ENCODE data around the gene IL1RAPL1.
"Not testable (repeated sequence)": the region's sequence is repeated elsewhere in the genome, so short reads cannot be mapped to it uniquely, and the experiment has no call there.

Gene IL1RAPL1

DNA sequence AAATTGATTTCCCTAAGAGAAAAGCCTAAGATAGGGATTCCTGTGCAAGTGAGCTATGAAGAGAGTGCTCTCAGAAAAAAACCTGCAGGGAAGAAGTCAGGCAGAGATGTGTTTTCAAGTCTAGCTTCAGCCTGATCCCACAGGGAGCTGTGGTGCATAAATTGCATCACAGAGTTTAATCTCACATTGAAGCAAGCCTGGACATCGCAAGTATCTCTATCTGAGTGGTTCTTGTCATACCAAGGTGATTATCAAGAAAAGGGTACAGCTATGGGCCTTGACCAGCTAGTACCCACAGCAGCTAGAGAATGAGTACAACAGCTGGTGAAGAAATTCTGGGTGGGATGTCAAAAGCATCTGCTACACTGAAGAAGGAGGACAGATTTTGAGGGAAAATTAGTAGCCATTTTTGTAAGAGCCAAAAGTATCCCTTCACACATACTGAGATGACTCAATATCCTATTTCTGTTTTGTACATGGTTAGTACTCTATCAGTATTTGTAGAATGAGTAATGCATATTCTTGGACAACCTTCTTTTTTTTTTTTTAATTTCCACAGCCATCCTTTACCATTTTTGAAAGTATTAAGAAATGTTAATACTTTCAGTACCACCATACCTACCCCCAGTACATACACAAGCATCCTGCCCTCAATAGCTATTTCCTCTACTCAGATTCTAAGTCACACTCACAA, 708.9 kb downstream of the IL1RAPL1 start:
- DNase-seq = no peak

DNA sequence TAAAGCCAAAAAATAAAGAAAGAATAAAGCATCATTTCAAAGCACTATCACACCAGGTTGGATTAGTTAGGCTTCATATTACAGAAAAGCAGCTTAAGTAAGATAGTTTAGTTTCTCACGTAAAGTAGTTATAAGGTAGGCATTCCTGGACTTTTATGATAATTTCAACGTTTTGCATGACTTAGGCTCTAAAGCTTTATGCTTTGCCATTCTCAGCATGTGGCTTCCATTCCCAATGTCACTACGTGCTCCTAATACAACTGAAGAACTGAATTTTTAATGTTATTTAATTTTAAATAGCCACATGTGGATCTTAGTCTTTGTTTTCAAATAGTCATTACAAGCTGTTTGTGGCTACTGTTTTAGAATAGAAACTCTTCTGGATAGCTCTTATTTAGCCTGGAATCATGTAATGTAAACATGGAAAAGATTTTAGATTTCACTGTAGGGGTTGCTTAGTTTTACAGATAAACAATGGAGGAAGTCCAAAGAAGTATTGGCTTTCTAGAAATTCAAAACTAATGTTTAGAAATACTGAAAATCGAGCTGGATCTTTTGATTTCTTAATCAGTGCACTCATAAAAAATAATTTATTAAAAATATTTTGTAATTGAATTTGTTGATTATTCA, 710.0 kb downstream of the IL1RAPL1 start:
- DNase-seq = no peak

DNA sequence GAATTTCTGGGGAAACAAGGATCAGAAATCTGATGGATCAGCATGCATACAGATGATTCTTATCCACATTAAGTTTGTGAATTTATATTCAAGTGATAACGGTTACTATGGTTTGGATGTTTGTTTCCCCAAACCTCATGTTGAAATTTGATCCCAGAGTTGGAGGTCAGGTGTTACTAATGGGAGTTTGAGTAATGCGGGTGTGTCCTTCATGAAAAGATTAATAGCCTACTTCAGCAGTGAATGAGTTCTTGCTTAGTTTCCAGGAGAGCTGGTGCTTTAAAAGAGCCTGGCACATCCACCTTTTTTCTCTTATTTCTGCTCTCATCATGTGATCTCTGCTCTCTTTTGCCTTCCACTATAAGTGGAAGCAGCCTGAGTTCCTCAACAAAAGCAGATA, 712.4 kb downstream of the IL1RAPL1 start:
- no peak for DNase-seq

DNA sequence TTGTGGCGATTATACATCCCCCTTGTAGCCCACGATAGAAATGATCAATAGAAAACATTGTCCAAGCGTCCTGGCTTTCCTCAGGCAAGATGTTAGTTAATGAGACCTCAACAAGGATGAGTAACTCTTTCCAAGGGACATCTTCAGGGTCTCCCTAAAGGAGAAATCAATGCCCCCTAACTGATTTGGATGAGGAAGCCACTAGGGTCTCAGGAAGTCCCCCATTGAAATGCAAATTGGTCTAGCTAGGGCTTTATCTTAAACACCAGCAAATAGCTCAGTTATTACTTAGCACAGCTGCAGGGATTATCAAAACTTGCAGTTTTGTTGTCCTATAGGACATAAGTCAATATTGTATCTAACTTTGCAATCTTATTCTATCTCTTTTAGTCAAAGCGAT, 721.5 kb downstream of the IL1RAPL1 start:
- no peak for DNase-seq

DNA sequence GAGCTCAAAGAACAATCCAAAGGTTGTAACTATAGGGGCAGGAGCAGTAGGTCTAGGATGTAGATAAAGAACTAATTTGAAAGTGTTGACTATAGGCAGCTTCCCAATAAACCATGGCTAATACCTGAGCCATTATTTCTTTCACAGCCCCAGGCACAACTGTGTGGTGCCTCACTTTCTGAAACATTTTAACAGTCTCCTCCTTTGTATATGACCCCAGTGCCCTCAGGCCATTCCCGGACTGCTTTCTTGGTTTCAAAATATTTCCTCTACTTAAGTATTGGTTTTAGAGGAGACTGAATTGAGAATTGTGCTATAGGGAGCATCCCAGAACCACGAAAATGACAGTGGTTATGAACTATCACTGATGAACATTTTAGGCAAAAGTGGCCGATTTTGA, 728.7 kb downstream of the IL1RAPL1 start:
- DNase-seq = no peak

DNA sequence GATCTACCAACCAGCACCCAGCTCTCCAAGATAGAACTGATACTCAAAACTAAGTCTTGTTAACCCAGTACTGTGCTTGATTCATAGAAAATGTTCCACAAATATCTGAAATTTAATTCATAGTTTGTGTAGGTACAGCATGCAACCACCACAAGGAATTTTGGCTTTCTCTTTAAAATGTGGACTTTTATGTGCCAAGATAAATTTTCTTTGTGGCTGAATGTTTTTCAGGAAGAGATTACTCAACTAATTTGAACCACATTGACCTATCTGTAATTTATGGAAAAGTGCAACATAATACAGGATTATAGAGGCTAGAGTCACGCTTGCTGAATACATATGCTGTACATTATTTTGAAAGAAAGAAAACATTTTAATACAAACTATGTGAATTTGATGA, 730.8 kb downstream of the IL1RAPL1 start:
- no peak for DNase-seq

DNA sequence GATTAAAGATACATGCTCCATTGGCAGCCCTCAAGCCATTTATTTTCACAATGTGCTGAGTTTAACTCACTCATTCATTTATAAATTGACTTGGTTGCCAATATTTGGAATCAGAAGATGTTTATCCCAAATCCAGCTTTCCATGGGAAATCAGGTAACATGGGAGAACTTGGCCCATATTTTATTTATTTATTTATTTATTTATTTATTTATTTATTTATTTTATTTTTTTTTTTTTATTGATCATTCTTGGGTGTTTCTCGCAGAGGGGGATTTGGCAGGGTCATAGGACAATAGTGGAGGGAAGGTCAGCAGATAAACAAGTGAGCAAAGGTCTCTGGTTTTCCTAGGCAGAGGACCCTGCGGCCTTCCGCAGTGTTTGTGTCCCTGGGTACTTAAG, 745.2 kb downstream of the IL1RAPL1 start:
- not testable (repeated sequence) for DNase-seq

DNA sequence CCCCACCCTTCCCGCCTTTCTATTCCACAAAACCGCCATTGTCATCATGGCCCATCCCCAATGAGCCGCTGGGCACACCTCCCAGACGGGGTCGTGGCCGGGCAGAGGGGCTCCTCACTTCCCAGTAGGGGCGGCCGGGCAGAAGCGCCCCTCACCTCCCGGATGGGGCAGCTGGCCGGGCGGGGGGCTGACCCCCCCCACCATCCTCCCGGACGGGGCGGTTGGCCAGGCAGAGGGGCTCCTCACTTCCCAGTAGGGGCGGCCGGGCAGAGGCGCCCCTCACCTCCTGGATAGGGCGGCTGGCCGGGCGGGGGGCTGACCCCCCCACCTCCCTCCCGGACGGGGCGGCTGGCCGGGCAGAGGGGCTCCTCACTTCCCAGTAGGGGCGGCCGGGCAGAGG, 745.8 kb downstream of the IL1RAPL1 start:
- not testable (repeated sequence) for DNase-seq

DNA sequence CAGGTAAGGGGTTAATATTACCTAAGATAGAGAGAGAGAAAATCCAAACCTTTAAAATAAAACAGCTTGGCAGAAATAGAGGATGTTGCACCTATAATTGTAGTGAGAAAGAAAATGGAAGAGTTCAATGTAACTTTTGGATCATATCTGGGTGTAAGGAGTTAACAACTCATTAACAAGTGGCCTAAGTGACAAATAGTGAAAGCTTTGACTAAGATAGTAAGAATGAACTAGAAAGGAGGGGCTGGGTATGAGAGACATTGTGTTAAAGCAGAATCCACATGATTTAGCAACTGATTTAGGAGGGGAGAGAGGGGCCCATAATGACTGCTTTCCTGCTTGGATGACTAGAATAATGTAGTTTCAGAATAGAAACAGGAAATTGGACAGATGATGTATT, 761.0 kb downstream of the IL1RAPL1 start:
- DNase-seq = no peak

DNA sequence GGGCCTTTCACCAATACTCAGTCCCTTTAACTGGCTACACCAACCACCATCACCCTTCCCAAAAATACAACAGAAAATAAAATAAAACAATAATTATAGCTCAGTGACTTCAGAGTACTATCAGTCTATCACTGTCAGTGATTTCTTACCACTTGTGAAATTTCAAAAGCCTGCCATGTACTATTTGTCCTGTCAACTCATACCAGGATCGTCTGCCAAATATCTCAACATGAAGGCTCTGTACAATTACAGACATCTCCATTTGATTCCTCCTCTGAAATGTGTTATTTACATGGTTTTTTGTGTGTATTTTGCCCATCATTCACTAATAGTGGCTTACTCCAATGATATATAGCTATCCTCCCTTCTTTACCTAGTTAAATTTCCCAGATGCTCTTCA, 772.0 kb downstream of the IL1RAPL1 start:
- DNase-seq = no peak

DNA sequence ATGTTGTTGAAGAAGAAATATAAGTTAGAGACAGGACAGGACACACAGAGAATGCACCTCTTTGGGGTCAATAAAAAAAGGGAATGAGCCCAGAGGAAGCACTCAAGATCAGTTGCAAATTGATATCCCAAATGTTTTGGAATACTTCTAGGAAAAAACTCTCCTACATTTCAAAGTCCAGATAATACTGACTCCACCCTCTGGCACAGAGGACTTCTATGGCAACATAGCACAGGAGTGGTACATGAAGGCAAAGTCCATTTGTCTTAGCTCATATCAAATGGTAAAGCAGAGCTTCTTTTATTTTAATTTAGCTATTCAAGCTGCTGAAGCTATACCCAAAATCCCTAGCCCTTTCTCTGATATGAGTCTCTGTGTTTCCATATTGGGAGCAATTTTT, 787.5 kb downstream of the IL1RAPL1 start:
- not testable (repeated sequence) for DNase-seq

DNA sequence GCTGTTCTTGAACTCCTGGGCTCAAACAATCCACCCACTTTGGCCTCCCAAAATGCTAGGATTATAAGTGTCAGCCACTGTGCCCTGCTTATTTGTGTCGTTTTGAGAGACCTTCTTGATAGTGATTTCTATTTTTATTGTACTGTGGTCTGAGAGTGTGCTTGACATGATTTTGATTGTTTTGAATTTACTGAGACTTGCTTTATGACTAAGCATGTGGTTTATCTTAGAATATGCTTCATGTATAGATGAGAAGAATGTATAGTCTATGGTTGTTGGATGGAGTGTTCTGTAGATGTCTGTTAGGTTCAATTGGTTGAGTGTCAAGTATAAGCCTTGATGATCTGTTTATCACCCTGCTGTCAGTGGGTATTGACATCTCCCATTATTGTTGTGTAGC, 789.3 kb downstream of the IL1RAPL1 start:
- DNase-seq = no peak

DNA sequence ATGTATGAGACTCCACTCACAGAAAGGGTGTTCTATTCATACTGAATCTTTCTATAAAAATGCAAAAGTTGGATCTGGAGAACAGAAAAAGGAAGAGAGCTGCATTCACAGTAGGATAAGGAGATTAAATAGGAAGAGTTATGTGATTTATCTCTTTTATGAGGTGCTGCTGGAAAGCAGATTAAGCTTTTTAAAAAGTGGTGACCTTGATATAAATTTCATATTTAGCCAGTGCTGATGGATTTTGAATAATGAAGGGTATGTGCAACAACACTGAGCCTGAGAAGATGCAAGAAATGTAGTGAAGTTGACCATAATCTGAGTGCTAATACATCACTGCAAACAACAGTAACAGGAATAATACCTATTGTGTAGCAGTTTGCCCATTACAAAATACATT, 795.6 kb downstream of the IL1RAPL1 start:
- no peak for DNase-seq

DNA sequence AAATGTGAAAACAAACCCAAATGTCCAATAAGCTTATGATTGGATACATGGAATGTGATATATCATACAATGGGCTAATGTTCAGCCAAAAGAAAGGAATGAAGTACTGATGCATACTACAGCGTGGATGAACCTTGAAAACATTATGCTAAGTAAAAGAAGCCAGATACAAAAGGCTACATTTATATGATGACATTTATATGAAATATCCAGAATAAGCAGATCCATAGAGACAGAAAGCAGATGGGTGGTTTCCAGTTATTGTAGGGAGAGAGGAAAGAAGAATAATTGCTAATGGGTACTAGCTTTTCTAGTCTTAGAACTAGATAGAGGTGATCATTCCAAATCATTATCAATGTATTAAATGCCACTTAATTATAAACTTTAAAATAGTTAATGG, 801.3 kb downstream of the IL1RAPL1 start:
- DNase-seq = no peak

DNA sequence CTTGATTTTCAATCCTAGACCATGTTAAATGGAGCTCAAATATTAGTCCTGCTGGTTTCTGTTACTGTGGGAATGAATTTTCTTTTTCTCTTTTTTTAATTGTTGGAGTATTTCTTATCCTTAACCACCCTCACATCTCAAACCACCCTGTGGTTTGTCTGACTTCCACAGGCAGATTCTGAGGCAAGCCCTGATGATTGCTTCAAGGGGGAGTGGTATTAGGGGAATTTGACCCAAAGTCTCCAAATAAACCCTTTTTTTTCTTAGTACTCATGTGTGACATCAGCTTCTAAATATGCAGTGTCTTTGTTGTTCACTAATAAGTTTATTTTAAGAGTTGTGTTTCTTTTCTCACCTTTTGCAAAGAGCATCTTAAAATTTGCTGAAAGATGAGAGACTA, 810.3 kb downstream of the IL1RAPL1 start:
- no peak for DNase-seq

DNA sequence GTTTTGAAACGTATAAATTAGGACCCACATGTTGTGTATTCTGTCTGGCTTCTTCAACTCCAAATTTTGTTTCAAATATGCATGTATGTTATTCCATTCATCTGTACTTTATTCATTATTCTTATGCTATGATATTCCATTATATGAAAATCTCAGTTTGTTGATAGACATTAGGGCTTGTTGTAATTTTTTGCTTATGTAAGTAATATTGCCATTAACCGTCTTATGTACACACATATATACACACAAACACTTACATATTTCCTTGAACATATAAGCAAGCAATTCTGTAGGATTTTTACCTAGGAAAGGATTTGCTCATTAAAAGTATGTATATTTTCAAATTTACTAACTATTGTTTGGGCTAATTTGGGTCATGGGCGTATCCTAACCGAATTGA, 820.1 kb downstream of the IL1RAPL1 start:
- no peak for DNase-seq

DNA sequence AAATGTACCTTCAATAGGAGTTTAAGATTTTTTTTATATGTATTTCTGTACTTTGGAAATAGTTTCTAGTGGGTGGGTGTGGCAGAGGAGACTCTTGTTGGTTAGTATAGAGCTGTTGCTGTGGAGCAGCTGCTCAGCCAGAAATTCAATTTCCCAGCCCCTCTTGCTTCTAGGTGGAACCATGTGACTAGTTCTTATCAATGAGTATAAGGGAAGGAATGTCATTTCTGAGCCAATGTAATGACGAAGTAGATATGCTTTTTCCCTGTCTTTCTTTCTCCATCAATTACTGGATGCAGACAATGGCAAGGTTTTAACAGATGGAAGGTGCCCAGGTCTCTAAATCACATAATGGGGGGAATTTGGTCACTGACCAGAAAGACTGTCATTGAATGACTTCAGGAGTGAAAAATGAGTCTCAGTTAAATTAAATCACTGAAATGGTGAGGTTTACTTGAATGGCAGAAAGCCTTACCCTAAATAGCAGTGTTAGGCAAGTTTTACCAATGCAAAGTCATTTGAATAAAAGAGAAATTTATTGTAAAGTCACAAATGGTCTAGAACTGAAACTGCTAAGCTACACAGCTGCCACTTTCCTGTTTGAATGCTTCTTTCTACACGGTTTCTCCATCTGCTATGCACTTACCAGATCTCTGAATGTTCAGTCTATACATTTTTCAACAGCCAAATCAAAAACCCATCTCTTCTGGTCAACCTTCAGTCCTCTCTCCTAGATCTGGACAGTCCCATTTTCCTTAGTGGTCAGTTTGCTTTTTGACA, 832.7 kb downstream of the IL1RAPL1 start:
- DNase-seq = no peak

DNA sequence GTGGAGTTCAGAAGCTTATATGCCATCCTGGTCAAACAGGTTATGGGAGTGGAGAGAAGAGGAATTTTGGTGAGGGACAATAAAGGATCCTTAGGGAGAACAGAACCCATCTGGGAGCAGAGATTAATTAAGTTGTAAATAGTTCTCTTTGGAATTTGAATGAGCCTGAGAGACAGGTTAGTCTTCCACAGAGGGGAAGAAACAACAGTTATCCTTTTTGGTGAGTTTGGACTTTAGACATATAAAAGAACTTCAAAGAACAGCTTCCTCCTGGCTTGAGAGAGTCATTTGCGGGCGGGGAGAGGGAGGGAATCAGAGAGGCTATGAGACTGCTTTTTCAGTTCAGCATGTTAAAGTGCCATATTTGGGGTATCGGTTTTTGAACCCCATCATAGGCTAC, 834.8 kb downstream of the IL1RAPL1 start:
- DNase-seq = no peak

DNA sequence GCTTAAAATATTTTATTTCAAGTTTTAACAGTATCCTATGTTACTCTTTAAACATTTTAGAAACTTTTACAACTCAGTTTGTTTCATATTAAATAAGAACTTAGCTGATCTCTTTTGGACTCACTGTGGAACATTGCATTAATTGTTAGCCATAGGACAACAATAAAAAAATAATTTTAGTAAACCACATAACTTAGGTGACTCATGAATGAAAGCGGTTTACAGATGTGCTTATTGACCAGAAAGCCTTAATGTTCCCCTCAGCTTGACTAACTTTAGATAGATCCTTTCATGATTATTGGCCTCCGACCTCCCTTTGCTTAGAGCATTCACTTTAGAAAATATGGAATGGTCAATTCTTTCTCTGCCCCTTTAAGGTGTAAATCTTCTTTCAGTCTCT, 844.6 kb downstream of the IL1RAPL1 start:
- DNase-seq = no peak

DNA sequence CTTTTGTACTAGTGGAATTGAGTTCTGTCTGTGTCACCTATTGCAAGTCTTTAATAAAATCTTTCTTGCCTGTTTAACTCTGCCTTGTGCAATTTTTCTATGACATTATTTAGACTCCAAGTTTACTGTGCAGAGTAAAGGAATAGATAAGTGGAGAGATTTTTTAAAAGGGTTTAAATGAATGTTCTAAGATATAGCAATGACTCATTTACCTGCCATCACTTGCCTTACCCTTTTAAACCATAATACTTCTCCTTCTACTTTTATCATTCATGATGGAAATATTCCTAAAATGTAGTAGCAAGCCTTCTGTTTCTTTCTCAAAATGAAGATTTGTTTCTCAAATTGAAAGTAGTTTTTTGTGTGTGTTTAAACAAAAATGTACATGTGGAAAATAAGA, 845.3 kb downstream of the IL1RAPL1 start:
- DNase-seq = no peak

DNA sequence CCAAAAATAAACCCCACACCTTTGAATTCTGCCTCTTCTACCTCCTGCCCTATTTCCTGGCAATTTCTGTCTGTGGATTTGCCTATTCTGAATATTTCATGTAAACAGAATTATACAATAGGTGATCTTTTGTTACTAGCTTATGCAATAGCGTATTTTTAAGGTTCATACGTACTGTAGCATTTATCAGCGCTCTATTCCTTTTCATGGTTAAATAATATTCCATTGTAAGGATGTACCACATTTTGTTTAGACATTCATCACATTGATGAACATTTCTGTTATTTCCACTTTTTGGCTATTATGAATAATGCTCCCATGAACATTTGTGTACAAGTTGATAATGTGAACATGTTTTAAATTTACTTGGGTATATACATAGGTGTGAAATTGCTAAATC, 847.7 kb downstream of the IL1RAPL1 start:
- no peak for DNase-seq

DNA sequence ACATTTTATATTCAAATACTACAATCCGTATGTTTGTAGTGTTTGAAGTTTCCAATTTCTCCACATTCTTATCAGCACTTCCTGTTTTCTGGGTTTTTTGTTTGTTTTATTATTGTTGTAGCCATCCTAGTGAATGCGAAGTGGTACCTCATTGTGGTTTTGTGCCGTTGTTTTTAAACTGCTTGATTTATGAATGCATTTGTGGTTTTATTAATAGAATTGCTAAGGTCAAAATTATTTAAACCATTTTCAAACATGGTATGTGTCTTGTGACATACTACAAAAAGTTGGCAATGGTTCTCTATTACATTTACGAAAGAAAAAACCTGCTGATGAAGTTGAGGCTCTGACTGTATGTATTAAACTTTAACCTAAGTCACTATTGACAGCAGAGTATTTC, 848.1 kb downstream of the IL1RAPL1 start:
- DNase-seq = no peak

DNA sequence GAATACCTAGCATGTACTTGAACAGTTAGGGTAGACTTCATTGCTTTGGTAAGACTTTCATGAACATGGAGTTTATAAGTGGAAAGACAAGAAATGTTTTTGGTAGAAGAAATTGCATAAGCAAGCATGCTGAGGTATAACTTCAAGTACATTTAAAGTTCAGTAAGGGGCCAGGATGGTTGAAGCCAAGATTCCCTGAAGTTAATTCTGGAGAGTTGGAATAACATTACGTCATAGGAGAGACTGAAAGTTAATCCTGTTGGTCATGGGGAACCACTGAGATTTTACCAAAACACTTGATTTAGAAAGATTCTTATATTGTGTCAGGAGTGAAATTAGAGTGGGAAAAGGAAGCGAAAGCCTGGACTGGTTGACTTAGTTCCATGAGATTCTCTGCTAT, 860.6 kb downstream of the IL1RAPL1 start:
- no peak for DNase-seq

DNA sequence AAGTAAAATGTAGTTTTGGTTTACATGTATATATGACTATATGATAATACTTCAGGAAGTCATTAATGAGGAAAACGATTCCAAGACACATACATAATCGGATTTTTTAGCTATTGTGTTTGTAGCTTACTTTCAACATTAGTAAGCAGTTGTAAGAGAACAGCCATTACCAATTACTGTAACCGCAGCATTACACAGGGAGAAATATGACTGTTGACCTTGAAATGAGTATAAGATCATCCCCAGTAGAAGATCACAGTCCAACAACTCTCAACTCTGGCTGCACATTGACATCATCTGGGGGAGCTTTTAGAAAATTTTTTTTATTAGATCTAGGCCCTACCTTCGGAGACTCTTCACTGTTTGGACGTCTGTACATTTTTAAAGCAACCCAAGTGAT, 866.1 kb downstream of the IL1RAPL1 start:
- no peak for DNase-seq
